A673 (cell line): ENCODE results near the gene INHBB. TPM values are rescaled to one million over a fixed set of nuclear protein-coding genes. Genes with fewer than 3 reads are reported as not detected.

ENCODE experiments used
- BruUV-seq: library from RNA; stranded (reverse); fragments of 400-500 nt; replicated peaks from 2 replicates; lab custom pipeline; 2021; lab: Mats Ljungman, UMichigan
- CTCF ChIA-PET: fragments of 300-600 bp; sonication (Branson Sonifier 250); formaldehyde crosslinking; loops from one replicate; lab custom pipeline; 2022; ENCODE audit warnings: antibody characterized with exemption; lab: Charles Lee
- POLR2A ChIA-PET: fragments of 300-600 bp; sonication (Branson Sonifier 250); formaldehyde crosslinking; loops from one replicate; lab custom pipeline; 2022; ENCODE audit warnings: antibody characterized with exemption; ENCODE audit not compliant: low non-redundant PET; lab: Charles Lee
- DNase-seq: peaks from one replicate; pipeline ENCODE4 v3.0.0-alpha.2; 2015; ENCODE audit warnings: low spot score
- H3K27ac ChIP-seq: fragments of 200-600 bp; sonication (generic); 2 replicates; pipeline ENCODE4 v1.5.1; 2016; ENCODE audit warnings: mixed run types, low read depth, mild to moderate bottlenecking, mixed read lengths, antibody characterized with exemption, low read length; ENCODE audit not compliant: poor library complexity, severe bottlenecking
- H3K27me3 ChIP-seq: fragments of 200-600 bp; sonication (generic); replicated peaks from 2 replicates; pipeline ENCODE4 v1.6.1; 2017; ENCODE audit warnings: mixed run types, low read depth, mild to moderate bottlenecking, mixed read lengths, antibody characterized with exemption, low read length; ENCODE audit not compliant: insufficient read depth, poor library complexity
- H3K36me3 ChIP-seq: fragments of 200-600 bp; sonication (generic); 2 replicates; pipeline ENCODE4 v1.6.1; 2016; ENCODE audit warnings: mixed run types, mild to moderate bottlenecking, mixed read lengths, antibody characterized with exemption, low read length; ENCODE audit not compliant: insufficient read depth, poor library complexity, severe bottlenecking
- H3K4me1 ChIP-seq: fragments of 200-600 bp; sonication (generic); 2 replicates; pipeline ENCODE4 v1.6.1; 2017; ENCODE audit warnings: mixed run types, mild to moderate bottlenecking, mixed read lengths, antibody characterized with exemption, low read length; ENCODE audit not compliant: insufficient read depth, poor library complexity, severe bottlenecking
- H3K4me3 ChIP-seq: fragments of 200-600 bp; sonication (generic); 2 replicates; pipeline ENCODE4 v1.5.1; 2016; ENCODE audit warnings: low read depth, mixed run types, mild to moderate bottlenecking, mixed read lengths, low read length; ENCODE audit not compliant: poor library complexity, severe bottlenecking
- H3K9me3 ChIP-seq: fragments of 200-600 bp; sonication (generic); 2 replicates; pipeline ENCODE4 v1.6.1; 2016; ENCODE audit warnings: mixed run types, low read depth, mild to moderate bottlenecking, mixed read lengths, antibody characterized with exemption, low read length; ENCODE audit not compliant: poor library complexity, severe bottlenecking
- CTCF ChIP-seq: fragments of 300-800, 200-600 bp; sonication (generic); conservative IDR thresholded peaks from 2 replicates; pipeline ENCODE4 v1.5.1; 2017; ENCODE audit warnings: low read depth, mild to moderate bottlenecking, antibody characterized with exemption, low read length, moderate library complexity, mixed read lengths
- EZH2 ChIP-seq: fragments of 200-600 bp; sonication (generic); IDR thresholded peaks from 2 replicates; pipeline ENCODE4 v1.6.1; 2017; ENCODE audit warnings: borderline replicate concordance, low read depth, mild to moderate bottlenecking, mixed read lengths, antibody characterized with exemption, low read length; ENCODE audit not compliant: poor library complexity, severe bottlenecking
- intact Hi-C: fragments of 100-400 bp; cut with micrococcal nuclease; formaldehyde crosslinking; loops from one replicate; pipeline ENCODE4 v1.10.0; 2022; ENCODE audit not compliant: unreplicated experiment
- total RNA-seq: library from RNA; stranded (reverse); gene quantifications from 2 replicates; pipeline ENCODE4 v1.2.3, GENCODE V29; 2021

Gene INHBB
- total RNA-seq, 1 experiment from 2014 or later: 0.09 TPM

- no peaks in the 10 kb centered on the region for H3K9me3 ChIP-seq
- CTCF ChIA-PET: no interaction called here
- H3K27me3 ChIP-seq: no peaks in the 10 kb centered on the region
- H3K36me3 ChIP-seq: no peaks in the 10 kb centered on the region
- intact Hi-C loops: no loop called here
- POLR2A ChIA-PET: interaction anchor here (0.6 kb wide), 1 partner anchor 200 kb away, joined by 4 read pairs; no protein-coding TSS in a partner anchor
- peaks cover 14% of the 10 kb centered on the region for H3K4me1 ChIP-seq
- DNase-seq: no peak
- H3K4me3 ChIP-seq: no peak overlapping the region
- H3K27ac ChIP-seq: no peak overlapping the region
- BruUV-seq: no TSS peak
- TF ChIP-seq CTCF (no peak), EZH2 (no peak)
These were observed 52.4 kb downstream of the INHBB start for GRCh38 chr2:120398051-120398995.

- ChIA-PET POLR2A (interaction anchor here (0.6 kb wide), 1 partner anchor 200 kb away, joined by 4 read pairs; no protein-coding TSS in a partner anchor), CTCF (no interaction called here)
- intact Hi-C loops: no loop called here
- DNase-seq: no peak
- H3K9me3 ChIP-seq: no peaks in the 10 kb centered on the region
- no peaks in the 10 kb centered on the region for H3K36me3 ChIP-seq
- H3K4me3 ChIP-seq: no peak overlapping the region
- no TSS peak for BruUV-seq
- no peaks in the 10 kb centered on the region for H3K27me3 ChIP-seq
- peaks cover 14% of the 10 kb centered on the region for H3K4me1 ChIP-seq
- H3K27ac ChIP-seq: no peak overlapping the region
- TF ChIP-seq CTCF (no peak), EZH2 (no peak)
These were observed 53.3 kb downstream of the INHBB start for GRCh38 chr2:120398996-120399888.

- ChIA-PET CTCF (no interaction called here), POLR2A (no interaction called here)
- H3K27ac ChIP-seq: no peak overlapping the region
- H3K4me3 ChIP-seq: no peak overlapping the region
- TF ChIP-seq EZH2 (no peak), CTCF (no peak)
- no TSS peak for BruUV-seq
- no peak for DNase-seq
- peaks cover 14% of the 10 kb centered on the region for H3K4me1 ChIP-seq
- no peaks in the 10 kb centered on the region for H3K9me3 ChIP-seq
- no peaks in the 10 kb centered on the region for H3K27me3 ChIP-seq
- intact Hi-C loops: no loop called here
- no peaks in the 10 kb centered on the region for H3K36me3 ChIP-seq
These were observed 53.9 kb downstream of the INHBB start for GRCh38 chr2:120399889-120400240.
